HEK293 (cell line): ENCODE data around the gene PRKG2.

ENCODE experiments used
- BCL11A ChIP-seq: fragments of 450-650 bp; formaldehyde crosslinking; IDR thresholded peaks from 2 replicates; pipeline ENCODE4 v1.5.1; 2016; ENCODE audit warnings: low read depth, missing biosample characterization, missing genetic modification characterization
- ZNF274 ChIP-seq, 2 experiments: fragments of 200-500 bp in 1 of 2; fragments of 450-650 bp in 1 of 2; sonication (Bioruptor generic) in 1 of 2; formaldehyde crosslinking in 1 of 2; IDR thresholded peaks; 2 replicates each; pipeline versions ENCODE4 v1.5.1 to v1.6.1; 2014 to 2016; ENCODE audit warnings: borderline replicate concordance in 1 of 2, inconsistent platforms in 1 of 2, low read length in 1 of 2, missing biosample characterization in 1 of 2, missing genetic modification characterization in 1 of 2
- ZNF555 ChIP-seq: fragments of 450-650 bp; formaldehyde crosslinking; conservative IDR thresholded peaks from 2 replicates; pipeline ENCODE4 v1.5.1; 2017; ENCODE audit warnings: missing biosample characterization, mild to moderate bottlenecking, missing genetic modification characterization, inconsistent platforms
- TF ChIP-seq, protein P1 (sequence below): fragments of 450-650 bp; formaldehyde crosslinking; IDR thresholded peaks from 2 replicates; pipeline ENCODE4 v1.5.1; 2016; ENCODE audit warnings: missing biosample characterization, missing genetic modification characterization

GRCh38 chr4:81137894-81138293, 77.1 kb downstream of the PRKG2 start:
- TF ChIP-seq BCL11A (tag by site-specific recombination) (no peak), ZNF274 (IDR thresholded peaks at IDR 0.05; ENCODE audit: low read length) (no peak), ZNF274 (tag by site-specific recombination; IDR thresholded peaks at IDR 0.05; ENCODE audit: borderline replicate concordance) (no peak), ZNF555 (no peak)
- TF ChIP-seq, protein P1, sequence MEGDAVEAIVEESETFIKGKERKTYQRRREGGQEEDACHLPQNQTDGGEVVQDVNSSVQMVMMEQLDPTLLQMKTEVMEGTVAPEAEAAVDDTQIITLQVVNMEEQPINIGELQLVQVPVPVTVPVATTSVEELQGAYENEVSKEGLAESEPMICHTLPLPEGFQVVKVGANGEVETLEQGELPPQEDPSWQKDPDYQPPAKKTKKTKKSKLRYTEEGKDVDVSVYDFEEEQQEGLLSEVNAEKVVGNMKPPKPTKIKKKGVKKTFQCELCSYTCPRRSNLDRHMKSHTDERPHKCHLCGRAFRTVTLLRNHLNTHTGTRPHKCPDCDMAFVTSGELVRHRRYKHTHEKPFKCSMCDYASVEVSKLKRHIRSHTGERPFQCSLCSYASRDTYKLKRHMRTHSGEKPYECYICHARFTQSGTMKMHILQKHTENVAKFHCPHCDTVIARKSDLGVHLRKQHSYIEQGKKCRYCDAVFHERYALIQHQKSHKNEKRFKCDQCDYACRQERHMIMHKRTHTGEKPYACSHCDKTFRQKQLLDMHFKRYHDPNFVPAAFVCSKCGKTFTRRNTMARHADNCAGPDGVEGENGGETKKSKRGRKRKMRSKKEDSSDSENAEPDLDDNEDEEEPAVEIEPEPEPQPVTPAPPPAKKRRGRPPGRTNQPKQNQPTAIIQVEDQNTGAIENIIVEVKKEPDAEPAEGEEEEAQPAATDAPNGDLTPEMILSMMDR (tag by site-specific recombination), result no peak
